Subcutaneous preadipocyte (primary cell): ENCODE results near the gene PPM1J. TPM values are rescaled to one million over a fixed set of nuclear protein-coding genes. Genes with fewer than 3 reads are reported as not detected.

ENCODE experiments used
- total RNA-seq: library from RNA; depleted of rRNA; stranded (reverse); fragments of >200 nt; gene quantifications from 2 replicates; pipeline ENCODE4 v1.2.3, GENCODE V29; 2012

Gene PPM1J
- 1.1 and 1.6 TPM in 2 replicates for total RNA-seq

DNA sequence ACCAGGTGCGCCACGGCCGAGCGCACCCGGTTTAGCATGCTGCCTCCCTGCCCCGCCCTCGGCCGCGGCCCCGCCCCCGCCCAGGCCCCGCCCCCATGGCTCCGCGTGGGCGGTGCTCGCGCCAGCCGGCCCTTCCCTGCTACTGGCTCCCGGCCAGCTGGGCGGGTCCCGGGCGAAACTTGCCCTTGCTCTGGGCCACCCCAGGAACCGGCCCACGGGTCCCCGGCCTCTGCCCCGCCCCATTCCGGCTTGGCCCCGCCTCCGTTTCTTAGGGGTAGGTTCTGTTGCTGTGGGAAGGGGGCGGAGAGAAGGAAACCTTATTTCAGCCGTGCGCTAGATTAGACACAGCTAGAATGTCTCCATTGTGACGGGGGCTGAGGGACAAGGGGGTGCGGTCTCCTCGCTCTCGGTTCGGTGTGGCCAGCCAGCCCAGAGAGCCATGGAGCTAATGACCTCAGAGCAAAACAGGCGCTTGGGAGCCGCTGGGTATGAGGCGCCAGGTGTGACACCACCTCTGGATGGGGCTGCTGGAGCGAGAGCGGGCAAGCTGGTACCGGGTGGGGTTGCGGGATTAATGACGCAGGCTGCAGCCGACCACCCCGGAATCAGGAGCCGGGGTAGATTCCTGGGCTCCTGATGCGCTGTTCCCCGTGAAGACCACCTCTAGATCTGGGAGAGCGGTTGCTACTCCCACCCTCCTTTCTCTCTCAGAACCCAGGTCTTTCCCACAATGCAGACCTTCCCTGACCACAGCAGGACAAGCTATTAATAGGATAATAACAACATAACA, at the start of gene PPM1J:
Gene PPM1J, minus strand, starts transcription at position 69 of the 790 bp plus-strand sequence. Its CDS starts 31 bp downstream, at position 38.

GRCh38 chr1:112706505-112707220, 8.5 kb downstream of the PPM1J start, which contains the start of gene RHOC:
Gene RHOC, minus strand, starts transcription at chr1:112707127. Its CDS starts 3,328 bp downstream, at chr1:112703799.

DNA sequence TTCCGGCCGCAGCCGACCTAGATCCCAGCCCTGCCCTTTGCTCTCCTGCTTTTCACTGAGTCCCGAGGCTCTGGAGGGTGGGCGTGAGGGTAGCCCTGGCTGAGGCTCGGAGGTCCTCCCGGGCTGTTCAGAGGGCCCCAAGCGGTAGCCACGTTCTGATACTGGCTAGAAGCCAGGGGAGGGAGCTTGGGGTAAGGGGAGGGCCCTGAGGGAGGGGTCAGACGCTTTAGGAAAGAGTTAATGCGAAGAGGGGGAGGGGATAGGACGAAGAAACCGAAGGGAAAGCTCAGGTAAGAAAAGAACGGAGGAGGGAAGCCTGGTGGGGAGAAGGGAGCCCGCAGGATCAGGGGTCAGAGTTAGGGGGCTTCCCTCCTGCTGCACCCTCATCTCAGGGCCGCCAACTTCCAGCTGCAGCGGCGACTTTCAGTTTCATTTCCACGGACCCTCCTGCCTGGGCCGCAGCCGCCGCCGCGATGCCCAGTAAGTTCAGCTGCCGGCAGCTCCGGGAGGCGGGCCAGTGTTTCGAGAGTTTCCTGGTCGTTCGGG, 40.6 kb downstream of the PPM1J start, which contains the start of gene MOV10:
Gene MOV10, plus strand, starts transcription at position 220 of the 546 bp plus-strand sequence. Its CDS starts 254 bp downstream, at position 474.

Other genes with a start within 250 kb of the PPM1J start
- gene WNT2B, start 206.4 kb downstream of the PPM1J start, total RNA-seq: 1.5 and 2.0 TPM in 2 replicates
- gene ST7L, start 96.2 kb downstream of the PPM1J start, total RNA-seq: 18.4 and 23.3 TPM in 2 replicates
- 205 and 233 TPM in 2 replicates for gene CAPZA1, start 95.5 kb downstream of the PPM1J start, total RNA-seq
- gene MOV10, start 40.7 kb downstream of the PPM1J start, total RNA-seq: 29.0 and 47.9 TPM in 2 replicates
- 358 and 449 TPM in 2 replicates for gene RHOC, start 8.2 kb downstream of the PPM1J start, total RNA-seq
- gene SLC16A1, start 240.9 kb upstream of the PPM1J start, total RNA-seq: 71.3 and 94.4 TPM in 2 replicates